Measurements from ENCODE around the gene TICAM2.

TICAM2 gene

GRCh38 chr5:115623658-115624057 is 21.4 kb upstream of the TICAM2 start:
- H3K9me3 ChIP-seq (ENCODE audit: insufficient read depth, low read length): no peaks in the 10 kb centered on the region
- no peaks in the 10 kb centered on the region; the same call in 1 of the 2 replicates for H3F3A ChIP-seq (ENCODE audit: insufficient read depth)
- H2AFZ ChIP-seq (ENCODE audit: low read depth, low read length, severe bottlenecking): no peak overlapping the region
- H3K27me3 ChIP-seq (ENCODE audit: low read length): no peaks in the 10 kb centered on the region
- H3K27ac ChIP-seq (ENCODE audit: low read depth, low read length): peak overlapping the region; percentile 22; the same call in 1 of the 2 replicates
- H3K9me2 ChIP-seq (replicated peaks; ENCODE audit: insufficient read depth, low read length): no peaks in the 10 kb centered on the region
- no peak for TF ChIP-seq EZH2phosphoT487 (conservative IDR thresholded peaks at IDR 0.05; ENCODE audit: low read length)
- TF ChIP-seq CTCF (IDR thresholded peaks at IDR 0.05; ENCODE audit: insufficient read depth, low read length, poor library complexity, severe bottlenecking): no peak
- peak overlapping the region; percentile 98 for H3K4me2 ChIP-seq (ENCODE audit: low read depth, low read length, poor library complexity, severe bottlenecking)
- peaks cover 28% of the 10 kb centered on the region; the same call in 1 of the 2 replicates for H3K36me3 ChIP-seq (ENCODE audit: low read length)
- H4K20me1 ChIP-seq (ENCODE audit: low read depth, low read length): peaks cover 13% of the 10 kb centered on the region; the same call in 1 of the 2 replicates
- peak overlapping the region; percentile 86 for H3K9ac ChIP-seq (ENCODE audit: low read length)
- peaks cover 66% of the 10 kb centered on the region for H3K79me2 ChIP-seq (ENCODE audit: insufficient read depth, low read length)
- H3K4me3 ChIP-seq (ENCODE audit: insufficient read depth, low read length, poor library complexity, severe bottlenecking): peak overlapping the region; percentile 92

- no peak overlapping the region for H2AFZ ChIP-seq (ENCODE audit: low read depth, low read length, severe bottlenecking)
- TF ChIP-seq EZH2phosphoT487 (conservative IDR thresholded peaks at IDR 0.05; ENCODE audit: low read length) (no peak), CTCF (IDR thresholded peaks at IDR 0.05; ENCODE audit: insufficient read depth, low read length, poor library complexity, severe bottlenecking) (no peak)
- no peaks in the 10 kb centered on the region; the same call in 1 of the 2 replicates for H3F3A ChIP-seq (ENCODE audit: insufficient read depth)
- H3K9me2 ChIP-seq (replicated peaks; ENCODE audit: insufficient read depth, low read length): no peaks in the 10 kb centered on the region
- H3K4me3 ChIP-seq (ENCODE audit: insufficient read depth, low read length, poor library complexity, severe bottlenecking): no peak overlapping the region
- no peak overlapping the region for H3K9ac ChIP-seq (ENCODE audit: low read length)
- peaks cover 30% of the 10 kb centered on the region; the same call in 1 of the 2 replicates for H3K36me3 ChIP-seq (ENCODE audit: low read length)
- H3K27ac ChIP-seq (ENCODE audit: low read depth, low read length): no peak overlapping the region
- H3K4me2 ChIP-seq (ENCODE audit: low read depth, low read length, poor library complexity, severe bottlenecking): no peak overlapping the region
- H3K79me2 ChIP-seq (ENCODE audit: insufficient read depth, low read length): peaks cover 63% of the 10 kb centered on the region
- no peaks in the 10 kb centered on the region for H3K9me3 ChIP-seq (ENCODE audit: insufficient read depth, low read length)
- H3K27me3 ChIP-seq (ENCODE audit: low read length): no peaks in the 10 kb centered on the region
- peaks cover 13% of the 10 kb centered on the region; the same call in 1 of the 2 replicates for H4K20me1 ChIP-seq (ENCODE audit: low read depth, low read length)
Observed at GRCh38 chr5:115621365-115621900, 19.2 kb upstream of the TICAM2 start.

DNA sequence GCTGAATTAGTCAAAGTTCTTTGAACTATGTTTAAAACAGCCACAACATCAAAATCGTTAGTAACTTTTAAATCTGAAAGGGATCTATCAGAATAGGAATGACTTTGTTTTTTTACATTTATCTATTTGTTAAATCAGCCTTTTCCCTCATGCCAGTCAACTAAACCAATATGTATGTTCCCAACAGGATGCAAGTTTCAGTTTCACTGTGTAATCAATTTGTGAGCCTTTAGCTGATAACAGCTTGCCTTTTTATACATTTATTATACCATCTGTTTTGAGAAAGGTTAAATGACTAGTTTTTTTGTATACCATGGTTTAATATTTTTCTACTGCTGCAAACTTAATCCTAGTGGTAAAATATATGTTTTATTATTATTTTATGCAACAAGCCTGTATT is 14.6 kb upstream of the TICAM2 start:
- TF ChIP-seq CTCF (IDR thresholded peaks at IDR 0.05; ENCODE audit: insufficient read depth, low read length, poor library complexity, severe bottlenecking) (no peak), EZH2phosphoT487 (conservative IDR thresholded peaks at IDR 0.05; ENCODE audit: low read length) (no peak)
- peaks cover 66% of the 10 kb centered on the region; the same call in 1 of the 2 replicates for H3K36me3 ChIP-seq (ENCODE audit: low read length)

More for the DNA sequence above, 14.6 kb upstream of the TICAM2 start:
- Histone ChIP-seq H2AFZ (ENCODE audit: low read depth, low read length, severe bottlenecking) (no peak overlapping the region), H3K9ac (ENCODE audit: low read length) (no peak overlapping the region), H3K9me2 (replicated peaks; ENCODE audit: insufficient read depth, low read length) (no peaks in the 10 kb centered on the region), H3F3A (ENCODE audit: insufficient read depth) (no peaks in the 10 kb centered on the region), H4K20me1 (ENCODE audit: low read depth, low read length) (peaks cover under 1% of the 10 kb centered on the region; the same call in 1 of the 2 replicates), H3K27ac (ENCODE audit: low read depth, low read length) (no peak overlapping the region), H3K9me3 (ENCODE audit: insufficient read depth, low read length) (no peaks in the 10 kb centered on the region), H3K4me3 (ENCODE audit: insufficient read depth, low read length, poor library complexity, severe bottlenecking) (no peak overlapping the region), H3K79me2 (ENCODE audit: insufficient read depth, low read length) (peaks cover 36% of the 10 kb centered on the region), H3K4me2 (ENCODE audit: low read depth, low read length, poor library complexity, severe bottlenecking) (no peak overlapping the region), H3K27me3 (ENCODE audit: low read length) (no peaks in the 10 kb centered on the region)
